Right lobe of liver (tissue), 4 donors: ENCODE measurements around the gene SYNE2.
A peak's percentile ranks its signal among the peaks of the same experiment; 100 is the strongest.

Experiments
- CTCF ChIP-seq, 4 donors: fragments of 200-600 bp in 3 of 4; fragments of 450-650 bp in 1 of 4; IDR thresholded peaks; one replicate each; pipeline versions ENCODE4 v1.5.1 to v1.8.0; 2016 to 2022; ENCODE audit warnings: antibody characterized with exemption in 4 of 4, mild to moderate bottlenecking in 2 of 4
- POLR2A ChIP-seq: fragments of 450-650 bp; IDR thresholded peaks from one replicate; pipeline ENCODE4 v1.6.1; 2017; ENCODE audit warnings: antibody characterized with exemption, mild to moderate bottlenecking
- donor health status: DM: no; HTN: no; CAD: no.
- donor health status: DM: no; HTN: no; CAD: no.
- donor health status: DM: no; HTN: yes; CAD: no.

GRCh38 chr14:64123241-64123822 lies 270.5 kb downstream of the SYNE2 start:
- TF ChIP-seq POLR2A (peak; percentile 28), CTCF (IDR thresholded peaks at IDR 0.05) (peak in 2 of 4 donors; percentile 9 to 16)
